Measurements from ENCODE around the gene NUPR2.
"Not testable (repeated sequence)": the region's sequence is repeated elsewhere in the genome, so short reads cannot be mapped to it uniquely, and the experiment has no call there.

Gene NUPR2

DNA sequence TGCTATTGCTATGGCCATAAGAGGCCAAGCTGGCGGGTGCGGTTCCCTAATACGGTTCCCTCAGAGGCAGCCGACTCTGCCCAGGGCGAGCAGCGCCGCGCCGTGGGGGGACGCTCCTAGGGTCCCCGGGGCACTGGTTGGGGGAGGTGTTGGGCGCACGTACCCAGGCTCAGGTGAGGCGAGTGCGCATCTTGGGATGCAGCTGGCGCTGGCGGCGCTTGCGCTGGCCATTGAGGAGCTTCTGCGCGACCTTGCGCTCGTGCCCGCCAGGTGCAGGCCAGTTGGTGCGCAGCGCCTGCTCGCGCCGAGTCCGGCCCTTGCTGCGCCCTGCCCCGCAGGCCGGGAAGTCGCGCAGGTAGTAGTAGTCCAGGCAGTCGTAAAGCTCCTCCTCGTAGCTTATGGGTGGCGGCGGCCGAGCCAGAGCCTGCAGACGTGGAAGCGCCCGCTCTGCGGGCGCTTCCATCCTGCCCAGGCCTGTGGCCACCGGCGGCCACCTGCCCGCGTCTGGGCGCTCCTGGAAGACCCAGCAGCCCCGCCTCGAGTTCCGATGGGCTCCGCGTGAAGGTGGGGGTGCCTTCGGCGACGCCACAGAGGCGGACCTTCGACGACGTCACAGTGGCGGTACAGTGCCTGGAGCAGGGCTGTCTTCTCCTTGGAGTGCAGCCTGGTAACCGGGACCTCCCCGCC, at the start of gene NUPR2:
TSS of gene NUPR2 (minus strand) at position 566 of the 687 bp plus-strand sequence. CDS start at position 463, 103 bp downstream.
- DNase-seq (ENCODE audit: low spot score) = no peak

- DNase-seq (ENCODE audit: low spot score) = no peak
These were observed 41.1 kb upstream of the NUPR2 start for GRCh38 chr7:56157238-56157790.

GRCh38 chr7:56131062-56131461, 14.8 kb upstream of the NUPR2 start:
- not testable (repeated sequence) for DNase-seq (ENCODE audit: low spot score)

- no peak for DNase-seq (ENCODE audit: low spot score)
These were observed 11.2 kb upstream of the NUPR2 start for GRCh38 chr7:56127241-56127975.

- no peak for DNase-seq (ENCODE audit: low spot score)
These were observed 9.6 kb upstream of the NUPR2 start for GRCh38 chr7:56125831-56126230.

- DNase-seq (ENCODE audit: low spot score) = no peak
These were observed 8.8 kb upstream of the NUPR2 start for GRCh38 chr7:56124981-56125380.

DNA sequence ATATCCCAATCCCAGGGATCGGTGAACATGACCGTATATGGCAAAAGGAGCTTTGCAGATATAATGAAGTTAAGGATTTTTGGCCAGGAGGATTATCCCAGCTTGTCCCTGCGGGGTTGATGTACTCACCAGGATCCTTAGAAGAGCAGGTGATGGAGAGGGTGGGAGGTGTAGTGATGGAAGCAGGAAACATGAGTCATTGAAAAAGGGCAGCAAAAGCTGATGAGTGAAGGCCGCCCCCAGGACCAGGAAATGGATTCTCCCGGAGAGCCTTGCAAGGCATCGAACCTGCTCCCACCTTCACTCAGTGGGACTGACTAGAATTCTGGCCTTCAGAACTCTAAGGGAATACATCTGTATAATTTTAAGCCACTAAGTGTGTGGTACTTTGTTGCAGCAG, 5.2 kb upstream of the NUPR2 start:
- DNase-seq (ENCODE audit: low spot score) = no peak

GRCh38 chr7:56112244-56112643, 4.0 kb downstream of the NUPR2 start:
- DNase-seq (ENCODE audit: low spot score) = not testable (repeated sequence)

DNA sequence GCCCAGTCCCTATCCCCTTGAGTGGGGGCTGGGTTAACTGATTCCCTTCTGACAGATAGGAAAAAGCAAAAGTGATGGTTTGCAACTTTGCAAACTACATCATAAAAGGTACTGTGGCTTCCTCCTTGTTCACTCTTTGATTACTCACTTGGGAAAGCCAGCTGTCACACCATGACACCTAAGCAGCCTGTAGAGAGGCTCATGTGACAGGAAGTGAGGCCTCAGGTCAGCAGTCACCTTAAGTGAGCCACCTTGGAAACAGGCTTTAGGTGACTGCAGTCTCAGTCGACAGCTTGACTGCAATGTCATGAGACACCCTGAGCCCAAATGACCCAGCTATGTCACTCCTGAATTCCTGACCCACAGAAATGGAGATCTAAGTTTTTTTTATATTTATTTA, 5.6 kb downstream of the NUPR2 start:
- no peak for DNase-seq (ENCODE audit: low spot score)

GRCh38 chr7:56107954-56108258, 8.3 kb downstream of the NUPR2 start:
- no peak for DNase-seq (ENCODE audit: low spot score)

DNA sequence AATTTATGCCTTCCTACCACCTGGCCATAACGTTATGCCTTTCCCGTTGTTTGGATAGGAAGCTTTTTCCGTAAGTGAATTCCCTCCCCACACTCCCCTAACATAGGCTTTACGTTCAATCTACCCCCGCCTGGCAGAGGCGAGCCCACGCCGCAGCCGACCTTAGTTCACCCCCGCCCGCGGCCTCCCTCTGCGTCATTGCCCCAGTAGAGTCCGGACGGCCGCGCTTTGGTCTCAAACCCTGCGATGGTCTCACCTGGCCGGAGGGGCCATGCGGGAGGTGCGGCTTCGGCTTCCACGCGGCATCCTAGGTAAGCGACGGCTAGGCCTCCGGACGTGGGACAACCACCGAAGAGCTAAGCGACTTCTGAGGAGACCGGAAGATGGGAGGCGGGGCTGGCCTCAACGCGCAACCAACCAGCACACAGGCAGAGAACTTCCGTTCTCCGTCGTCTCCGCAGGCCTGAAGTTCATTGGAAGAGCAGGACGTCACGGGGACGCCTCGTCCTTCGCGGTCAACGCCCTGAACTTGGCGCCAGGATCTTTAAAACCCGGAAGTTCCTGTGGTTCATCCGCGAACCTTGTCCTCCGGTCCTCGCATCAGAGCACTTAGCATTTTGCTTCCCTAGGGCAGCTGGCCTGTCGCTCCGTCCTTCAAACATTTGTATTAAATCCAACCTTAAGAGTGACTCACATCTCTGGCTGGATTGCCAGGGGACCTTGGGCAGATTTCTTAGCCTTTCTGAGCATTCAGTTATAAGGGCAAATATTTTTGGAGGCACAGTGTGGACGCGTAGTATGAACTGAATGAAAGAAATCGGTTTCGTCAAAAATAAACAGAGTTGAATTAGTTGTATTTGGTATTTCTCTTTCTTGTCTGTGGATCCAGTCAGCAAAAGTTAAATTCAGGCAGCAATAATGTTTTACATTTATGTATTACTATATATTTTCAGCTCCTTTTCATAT, 9.8 kb downstream of the NUPR2 start, which contains the start of gene CHCHD2:
TSS of gene CHCHD2 (minus strand) at position 369 of the 966 bp plus-strand sequence. CDS start at position 306, 63 bp downstream.
- peak; percentile 94 for DNase-seq (ENCODE audit: low spot score)

GRCh38 chr7:56105508-56105907, 10.7 kb downstream of the NUPR2 start:
- peak; percentile 47 for DNase-seq (ENCODE audit: low spot score)

DNA sequence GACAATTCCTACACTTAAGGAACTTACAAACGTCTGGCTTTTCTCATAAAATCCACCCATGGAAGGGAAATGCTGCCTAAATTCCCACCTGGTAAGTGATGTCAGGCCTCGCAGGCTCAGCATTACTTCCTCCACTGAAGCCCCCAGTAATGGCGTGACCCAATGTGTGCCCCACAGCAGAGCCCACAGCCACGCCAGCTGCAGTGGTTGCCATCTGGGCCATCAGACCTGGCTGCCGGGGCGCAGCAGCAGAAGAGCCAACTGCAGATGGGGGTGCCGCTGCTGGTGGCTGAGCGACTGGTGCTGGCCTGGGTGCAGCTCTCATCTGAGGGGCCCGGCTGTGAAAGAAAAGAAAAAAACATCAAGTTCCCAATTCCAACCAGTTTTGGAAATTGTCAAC, 12.1 kb downstream of the NUPR2 start:
- DNase-seq (ENCODE audit: low spot score) = not testable (repeated sequence)

GRCh38 chr7:56099653-56100052, 16.6 kb downstream of the NUPR2 start:
- DNase-seq (ENCODE audit: low spot score) = no peak

GRCh38 chr7:56098187-56099008, 17.8 kb downstream of the NUPR2 start:
- DNase-seq (ENCODE audit: low spot score) = not testable (repeated sequence)

GRCh38 chr7:56097700-56098099, 18.5 kb downstream of the NUPR2 start:
- DNase-seq (ENCODE audit: low spot score) = peak; percentile 62

DNA sequence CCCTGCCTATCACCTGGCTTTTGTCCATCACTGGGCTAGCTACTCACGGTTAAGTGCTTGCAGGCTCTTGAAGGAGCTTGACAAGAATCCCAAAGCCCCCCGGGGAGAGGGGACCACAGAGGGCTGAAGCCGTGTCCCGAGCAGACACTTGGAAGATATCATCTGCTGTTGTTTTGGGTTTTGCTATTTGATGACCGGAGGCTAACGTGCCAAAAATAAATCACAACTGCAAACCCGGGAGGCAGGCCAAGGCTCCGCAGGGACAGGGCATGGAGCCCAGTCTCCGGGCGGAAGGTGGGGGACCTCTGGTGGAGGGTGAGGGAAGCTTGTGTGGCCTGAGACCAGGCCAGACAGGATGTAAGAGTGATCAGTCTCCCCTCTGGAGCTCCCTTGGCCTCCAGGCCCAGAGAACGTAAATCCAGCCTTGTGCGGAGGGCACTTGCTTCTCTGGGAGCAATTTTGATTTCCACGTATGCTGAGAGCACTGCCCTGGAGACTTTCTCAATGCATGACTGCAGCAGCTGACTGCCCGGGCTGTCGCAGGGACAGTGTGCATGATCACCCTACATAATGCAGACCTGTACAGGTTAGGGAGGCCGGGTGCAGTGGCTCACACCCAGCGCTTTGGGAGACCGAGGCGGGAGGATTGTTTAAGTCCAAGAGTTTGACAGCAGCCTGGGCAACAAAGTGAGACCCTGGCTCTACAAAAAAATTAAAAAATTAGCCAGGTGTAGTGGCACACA, 23.3 kb downstream of the NUPR2 start, which contains the start of gene PHKG1:
TSS of gene PHKG1 (minus strand) at position 164 of the 743 bp plus-strand sequence. CDS start 4,011 bp downstream, outside the sequence.
- DNase-seq (ENCODE audit: low spot score) = no peak

DNA sequence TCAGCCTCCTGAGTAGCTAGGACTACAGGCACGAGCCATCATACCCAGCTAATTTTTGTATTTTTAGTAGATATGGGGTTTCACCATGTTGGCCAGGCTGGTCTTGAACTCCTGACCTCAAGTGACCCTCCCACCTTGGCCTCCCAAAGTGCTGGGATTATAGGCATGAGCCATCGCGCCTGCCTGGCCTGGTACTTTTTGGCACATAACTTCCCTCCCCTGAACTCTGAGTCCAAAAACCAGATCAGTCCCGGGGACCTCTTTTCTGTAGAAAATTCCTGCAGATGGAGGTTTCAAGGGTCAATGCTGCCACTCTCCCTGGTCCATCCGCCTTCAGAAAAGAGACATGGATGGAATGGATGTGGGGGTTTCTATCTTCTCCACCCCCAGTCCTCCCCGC, 23.8 kb downstream of the NUPR2 start:
- DNase-seq (ENCODE audit: low spot score) = not testable (repeated sequence)

- DNase-seq (ENCODE audit: low spot score) = no peak
These were observed 24.6 kb downstream of the NUPR2 start for GRCh38 chr7:56091591-56091990.

- no peak for DNase-seq (ENCODE audit: low spot score)
These were observed 28.8 kb downstream of the NUPR2 start for GRCh38 chr7:56087445-56087844.

All from hematopoietic multipotent progenitor cell treated with erythropoietin and hydrocortisone succinate and interleukin-3 and kit ligand, for 17 days (in vitro differentiated cells).